D341Med (cell line): ENCODE measurements around the gene PRR16.

Source experiments
- DNase-seq: peaks from one replicate; pipeline ENCODE4 v3.0.0; 2012; ENCODE audit warnings: low spot score

The PRR16 gene

DNA sequence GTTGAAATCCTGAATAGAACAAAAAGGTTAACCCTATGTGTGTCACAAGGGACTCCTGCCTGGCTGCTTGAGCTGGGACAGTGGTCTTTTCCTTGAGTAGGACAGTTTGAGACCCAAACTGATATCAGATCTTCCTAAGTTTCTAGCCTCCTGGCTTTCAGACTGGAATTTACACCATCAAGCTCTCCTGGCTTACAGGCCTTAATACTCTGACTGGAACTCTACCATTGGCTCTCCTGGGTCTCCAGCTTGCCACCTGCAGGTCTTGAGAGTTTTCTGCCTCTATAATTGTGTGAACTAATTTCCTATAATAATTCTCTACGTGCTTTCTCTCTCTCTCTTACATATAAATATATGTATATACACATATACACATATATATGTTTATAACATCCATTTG is 112.5 kb downstream of the PRR16 start:
- DNase-seq, result no peak

DNA sequence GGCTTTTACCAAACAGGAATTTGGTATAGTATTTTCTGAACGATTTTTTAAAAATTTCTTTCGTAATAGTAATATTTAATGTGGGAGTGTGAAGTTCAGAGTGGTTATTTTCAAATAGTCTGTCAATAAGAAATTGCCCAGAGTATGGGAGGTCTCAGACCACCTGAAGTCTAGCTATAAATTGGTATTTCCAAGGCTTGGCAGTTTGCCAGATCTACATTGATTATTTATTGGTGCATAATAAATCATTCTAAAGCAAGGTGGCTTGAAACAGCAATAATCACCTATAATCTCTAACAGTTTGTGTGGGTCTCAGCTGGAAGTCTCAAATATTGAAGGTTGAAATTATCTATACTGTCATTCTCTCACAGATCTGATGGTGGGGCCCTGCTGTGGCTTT is 118.5 kb downstream of the PRR16 start:
- no peak for DNase-seq

DNA sequence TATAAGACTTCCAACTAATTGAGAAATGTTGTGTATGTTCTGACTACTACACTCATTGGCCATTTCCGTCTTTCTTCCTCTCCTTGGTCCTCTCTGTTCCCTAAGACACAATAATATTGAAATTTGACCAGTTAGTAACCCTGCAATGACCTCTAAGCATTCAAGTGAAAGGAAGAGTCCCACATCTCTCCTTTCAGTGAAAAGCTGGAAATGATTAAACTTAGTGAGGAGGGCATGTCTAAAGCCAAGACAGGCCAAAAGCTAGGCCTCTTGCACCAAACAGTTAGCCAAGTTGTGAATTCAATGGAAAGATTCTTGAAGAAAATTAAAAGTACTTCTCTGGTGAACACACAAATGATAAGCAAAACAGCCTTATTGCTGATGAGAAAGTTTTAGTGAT is 122.5 kb downstream of the PRR16 start:
- DNase-seq, result no peak

DNA sequence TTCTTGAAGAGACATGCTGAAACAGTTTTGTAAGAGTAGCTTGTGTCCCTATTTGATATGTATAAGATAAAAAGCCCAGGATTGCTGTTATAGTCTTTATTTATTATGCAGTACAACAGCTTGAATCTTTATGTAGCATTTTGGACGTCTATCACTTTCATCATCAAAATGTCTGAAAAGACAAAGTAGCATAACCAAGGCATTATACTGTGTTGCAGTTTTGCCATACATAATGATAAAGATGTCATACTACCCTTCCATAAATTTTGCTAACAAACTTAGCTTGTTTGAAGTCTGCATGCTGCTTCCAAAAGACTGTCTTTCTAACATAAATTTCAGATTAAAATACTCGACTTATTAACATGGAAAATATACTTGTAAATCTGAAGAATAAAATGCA is 127.8 kb downstream of the PRR16 start:
- DNase-seq, result no peak

DNA sequence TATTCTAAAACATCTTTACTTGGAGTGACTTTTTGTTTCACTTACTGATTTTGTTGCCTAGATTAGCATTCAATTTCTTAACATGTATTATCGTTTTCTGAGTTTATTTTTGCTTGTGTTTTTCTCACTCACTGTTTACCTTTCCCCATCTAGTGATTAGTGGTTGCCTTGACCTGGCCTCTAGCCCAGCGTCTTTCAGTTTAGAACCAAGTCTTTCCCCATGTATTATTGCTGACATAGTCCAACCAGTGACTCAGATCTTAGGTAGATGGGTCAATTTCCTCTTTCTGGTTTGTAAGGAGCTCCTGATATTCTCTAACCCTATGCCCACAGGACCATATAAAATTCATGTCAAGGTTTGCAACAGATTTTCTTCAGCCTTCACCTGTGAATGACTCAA is 135.5 kb downstream of the PRR16 start:
- DNase-seq, result no peak

DNA sequence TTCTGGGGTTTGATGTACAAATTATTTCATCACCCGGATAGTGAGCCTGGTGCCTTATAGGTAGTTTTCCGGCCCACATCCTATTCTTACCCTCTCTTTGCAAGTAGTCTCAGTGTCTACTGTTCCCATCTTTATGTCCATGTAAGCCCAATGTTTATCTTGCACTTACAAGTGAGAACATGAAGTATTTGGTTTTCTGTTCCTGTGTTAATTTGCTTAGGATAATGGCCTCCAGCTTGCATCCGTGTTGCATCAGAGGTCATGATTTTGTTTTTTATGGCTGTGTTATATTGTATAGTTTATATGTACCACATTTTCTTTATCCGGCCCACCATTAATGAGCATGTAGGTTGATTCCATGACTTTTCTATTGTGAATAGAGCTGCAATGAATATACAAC is 136.5 kb downstream of the PRR16 start:
- no peak for DNase-seq

DNA sequence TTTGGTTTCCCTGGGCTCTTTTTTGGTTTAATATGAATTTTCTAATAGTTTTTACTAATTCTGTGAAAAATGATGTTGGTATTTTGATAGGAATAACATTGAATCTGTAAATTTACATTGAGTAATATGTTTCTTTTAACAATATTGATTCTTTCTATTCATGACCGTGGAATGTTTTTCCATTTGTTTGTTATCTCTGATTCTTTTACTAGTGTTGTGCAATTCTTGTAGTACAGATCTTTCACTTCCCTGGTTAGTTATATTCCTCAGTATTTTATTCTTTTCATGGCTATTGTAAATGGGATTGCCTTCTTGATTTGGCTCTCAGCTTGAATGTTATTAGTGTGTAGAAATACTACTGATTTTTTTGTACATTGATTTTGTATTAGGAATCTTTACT is 137.9 kb downstream of the PRR16 start:
- DNase-seq, result no peak

DNA sequence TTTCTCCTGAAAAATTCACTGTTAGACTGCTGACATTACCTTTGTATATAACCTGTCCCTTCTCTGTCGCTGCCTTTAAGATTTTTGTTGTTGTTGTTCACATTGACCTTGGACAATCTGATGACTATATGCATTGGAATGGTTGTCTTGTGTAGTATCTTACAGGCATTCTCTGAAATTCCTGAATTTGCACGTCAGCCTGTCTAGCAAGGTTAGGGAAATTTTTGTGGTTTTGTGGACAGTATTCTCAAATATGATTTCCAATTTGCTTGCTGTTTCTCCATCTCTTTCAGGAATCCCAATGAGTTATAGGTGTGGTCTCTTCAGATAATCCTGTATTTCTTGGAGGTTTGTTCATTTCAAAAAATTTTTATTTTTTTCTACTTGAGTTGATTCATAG is 140.8 kb downstream of the PRR16 start:
- no peak for DNase-seq

DNA sequence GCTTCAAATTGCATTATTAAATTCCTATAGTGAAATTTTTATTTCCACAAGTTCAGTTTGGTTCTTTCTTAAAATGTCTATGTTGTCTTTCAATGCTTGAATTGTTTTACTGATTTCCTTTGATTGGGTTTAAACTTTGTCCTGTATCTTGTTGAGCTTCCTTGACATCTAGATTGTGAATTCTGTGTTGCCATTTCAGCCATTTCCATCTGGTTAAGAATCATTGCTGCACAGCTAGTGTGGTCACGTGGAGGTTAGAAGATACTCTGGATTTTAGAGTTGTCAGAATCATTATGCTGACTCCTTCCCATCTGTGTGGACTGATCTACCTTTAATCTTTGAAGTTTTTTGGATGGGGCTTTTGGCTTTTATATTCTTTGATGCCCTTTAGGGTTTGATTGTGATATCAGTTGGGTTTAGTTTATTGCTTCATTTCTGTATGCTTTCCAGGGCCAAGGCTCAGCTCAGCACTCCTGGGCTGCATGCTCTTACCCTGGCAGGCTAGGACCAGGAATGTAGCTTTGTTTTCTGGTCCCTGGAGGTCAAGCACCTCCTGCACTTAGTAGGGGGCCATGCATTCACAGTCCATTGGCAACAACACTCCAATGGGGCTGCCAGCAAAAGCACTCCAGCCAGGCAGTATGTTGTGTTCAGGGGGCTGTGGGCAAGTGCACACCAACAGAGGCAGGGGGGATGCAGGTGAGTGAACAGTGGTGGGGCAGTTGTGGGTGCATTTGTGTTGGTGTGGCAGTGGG is 141.4 kb downstream of the PRR16 start:
- no peak for DNase-seq

DNA sequence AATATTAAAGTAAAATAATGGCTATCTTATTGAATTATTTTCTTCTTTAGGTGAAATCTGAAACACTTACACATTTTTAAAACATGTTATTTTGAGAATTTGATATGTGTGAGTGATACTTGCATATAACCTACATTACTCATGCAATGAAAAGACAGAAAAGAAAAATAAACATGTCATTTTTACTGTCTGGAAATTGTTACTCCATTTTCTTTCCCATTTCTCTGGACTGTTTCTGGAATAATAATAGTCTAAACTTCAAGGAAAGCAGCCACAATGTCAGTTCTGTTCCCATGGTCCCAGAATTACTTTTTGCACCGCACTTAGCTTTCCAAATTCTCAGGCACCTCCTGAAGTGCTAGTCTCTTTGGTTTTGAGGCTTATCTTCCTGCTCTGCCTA is 145.5 kb downstream of the PRR16 start:
- DNase-seq, result no peak

DNA sequence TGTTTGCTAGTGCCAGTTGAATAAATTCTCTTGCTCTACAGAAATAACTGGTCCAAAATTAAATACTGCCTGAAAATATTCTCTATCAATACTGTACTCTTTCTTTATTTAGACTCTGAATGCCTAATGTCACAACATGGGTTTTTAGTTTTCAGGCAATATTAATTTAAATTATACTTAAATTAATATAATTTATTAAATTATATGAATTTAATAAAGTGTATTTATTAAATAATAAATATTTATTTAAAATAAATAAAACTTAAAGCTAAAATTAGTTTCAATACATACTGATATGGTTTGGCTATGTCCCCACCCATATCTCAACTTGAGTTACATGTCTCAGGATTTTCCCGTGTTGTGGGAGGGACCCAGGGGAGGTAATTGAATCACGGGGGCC is 146.0 kb downstream of the PRR16 start:
- no peak for DNase-seq

DNA sequence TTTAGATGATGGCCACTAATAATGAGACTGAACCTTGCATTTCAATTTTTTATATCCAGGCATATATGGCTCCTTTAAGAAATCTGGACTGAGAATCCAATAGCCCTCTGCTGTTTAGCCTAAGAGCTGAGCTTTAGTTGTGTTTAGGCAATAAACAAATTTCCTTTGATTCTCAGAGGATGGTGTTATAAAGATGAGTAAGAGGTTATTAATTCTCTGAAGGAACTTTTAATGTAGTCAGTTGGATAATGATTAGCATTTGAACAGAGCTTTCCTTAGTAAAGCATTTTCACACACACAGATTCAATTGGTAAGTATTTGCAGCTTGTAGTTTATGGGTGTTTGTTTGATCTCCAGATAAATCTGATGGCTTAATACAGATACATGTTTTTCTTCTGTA is 149.6 kb downstream of the PRR16 start:
- no peak for DNase-seq

DNA sequence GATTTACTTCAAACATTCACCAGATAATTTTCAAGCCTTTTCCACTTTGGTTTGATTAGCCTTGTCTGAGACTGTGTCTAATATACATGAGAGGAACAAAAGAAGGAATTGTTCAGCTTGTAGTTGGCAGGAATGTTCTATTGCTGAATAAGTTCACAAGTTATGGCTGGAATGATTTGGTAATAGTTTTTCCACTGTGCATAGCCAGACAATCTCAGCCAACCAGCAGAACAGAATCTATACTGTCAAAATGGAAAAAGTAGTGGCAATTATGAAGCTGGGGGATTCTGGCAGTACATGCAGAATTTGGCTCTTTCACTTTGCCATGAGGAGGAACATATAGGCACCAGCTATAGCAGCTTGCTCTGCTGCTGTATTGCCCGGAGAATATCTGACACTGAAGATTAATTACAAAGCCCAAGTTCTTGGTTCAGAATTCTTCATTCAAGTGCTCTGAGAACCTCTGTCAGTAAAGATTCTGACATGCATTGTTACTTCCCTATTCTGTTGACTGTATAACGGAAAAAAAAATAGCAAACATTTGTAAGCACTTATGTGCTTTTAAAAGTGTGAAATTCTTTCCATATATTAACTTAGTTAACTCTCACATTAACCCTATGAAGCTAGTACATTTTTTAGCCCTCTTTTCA is 150.6 kb downstream of the PRR16 start:
- no peak for DNase-seq

DNA sequence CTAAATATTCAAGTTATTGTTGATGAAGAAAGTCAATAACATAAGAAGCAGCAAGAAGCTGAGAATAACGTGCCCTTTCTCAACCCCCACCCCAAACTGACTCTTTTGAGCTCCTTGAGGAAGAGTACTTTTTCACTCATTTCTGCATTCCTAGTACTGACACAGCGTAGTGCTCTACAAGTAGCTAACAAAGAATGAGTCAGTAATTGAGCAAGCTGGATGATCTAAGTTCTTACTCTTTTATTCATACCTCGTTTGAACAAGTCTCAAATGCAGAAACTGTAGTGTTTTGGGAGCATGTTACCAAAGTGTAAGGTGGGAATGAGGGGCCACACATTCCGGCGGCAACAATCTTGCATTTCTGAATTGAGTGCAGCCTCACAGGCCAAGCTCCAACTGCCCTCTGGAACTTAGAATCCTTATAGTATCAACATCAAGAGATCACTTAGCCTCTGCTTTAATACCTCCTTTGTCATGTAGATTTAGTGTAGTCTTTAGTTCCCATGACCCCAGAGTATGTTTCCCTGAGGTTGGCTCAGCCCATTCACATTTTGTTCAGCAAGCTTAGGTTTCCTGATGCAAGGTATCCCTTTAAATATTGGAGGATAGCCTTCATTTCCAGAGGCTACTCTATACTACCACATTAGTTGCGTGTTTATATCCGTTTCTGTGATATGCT is 152.0 kb downstream of the PRR16 start:
- DNase-seq, result no peak

DNA sequence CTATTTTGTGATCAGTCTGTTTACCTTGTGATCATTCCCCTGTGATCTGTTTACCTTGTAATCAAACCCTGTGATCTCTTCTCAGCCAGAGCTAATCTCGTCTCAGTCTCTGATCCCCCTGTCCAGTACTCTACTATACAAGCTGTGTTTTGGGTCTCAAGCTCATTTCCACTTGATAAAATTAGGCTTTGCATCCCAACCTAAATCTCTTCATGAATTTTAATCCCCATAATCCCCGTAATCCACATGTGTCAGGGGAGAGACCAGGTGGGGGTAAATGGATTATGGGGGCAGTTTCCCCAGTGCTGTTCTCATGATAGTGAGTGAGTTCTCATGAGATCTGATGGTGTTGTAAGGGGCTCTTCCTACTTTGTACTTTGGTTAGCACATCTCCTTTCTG is 157.2 kb downstream of the PRR16 start:
- peak; percentile 46 for DNase-seq

DNA sequence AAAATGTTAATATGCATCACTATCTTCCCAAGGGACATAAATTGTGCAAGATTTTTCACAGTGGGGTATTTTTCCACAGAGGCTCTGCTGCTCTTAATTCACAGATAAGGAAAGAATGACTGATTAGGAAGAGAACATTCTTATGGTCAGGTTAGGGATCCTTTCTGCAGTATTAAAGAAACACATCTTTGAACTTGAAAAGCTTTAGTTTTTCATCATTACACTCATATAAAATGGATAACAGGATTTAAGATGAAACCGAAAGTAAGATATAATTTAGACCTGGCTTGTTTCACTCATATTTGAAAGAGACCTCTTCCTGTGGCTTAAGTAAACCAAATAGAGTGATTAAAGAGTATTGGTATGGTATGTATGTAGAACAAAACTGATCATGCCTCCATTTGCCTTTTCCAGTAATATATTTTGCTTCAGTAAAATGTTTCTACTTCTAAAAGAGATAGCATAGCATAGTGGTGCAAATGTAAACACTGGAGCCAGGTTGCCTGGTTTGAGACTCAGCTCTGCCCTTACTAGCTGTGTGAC is 160.0 kb downstream of the PRR16 start:
- DNase-seq, result no peak

DNA sequence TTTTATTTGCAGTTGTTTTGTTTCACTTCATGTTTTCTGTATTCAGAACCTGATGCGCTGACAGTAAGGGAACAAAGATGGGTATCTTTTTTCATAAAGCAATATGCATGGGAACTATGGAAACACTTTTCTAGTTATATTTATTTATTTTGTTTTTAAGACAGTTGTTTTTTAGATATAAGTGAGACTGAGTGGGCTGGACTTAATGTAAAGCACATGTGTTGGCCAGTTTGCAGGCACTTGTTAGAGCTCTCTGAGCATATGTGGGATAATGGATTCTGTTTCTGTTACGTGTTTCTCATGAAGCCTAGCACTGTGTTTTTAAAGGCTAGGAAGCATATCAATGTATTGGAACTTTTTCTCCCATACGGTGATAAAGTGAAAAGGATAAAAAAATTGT is 164.1 kb downstream of the PRR16 start:
- no peak for DNase-seq

DNA sequence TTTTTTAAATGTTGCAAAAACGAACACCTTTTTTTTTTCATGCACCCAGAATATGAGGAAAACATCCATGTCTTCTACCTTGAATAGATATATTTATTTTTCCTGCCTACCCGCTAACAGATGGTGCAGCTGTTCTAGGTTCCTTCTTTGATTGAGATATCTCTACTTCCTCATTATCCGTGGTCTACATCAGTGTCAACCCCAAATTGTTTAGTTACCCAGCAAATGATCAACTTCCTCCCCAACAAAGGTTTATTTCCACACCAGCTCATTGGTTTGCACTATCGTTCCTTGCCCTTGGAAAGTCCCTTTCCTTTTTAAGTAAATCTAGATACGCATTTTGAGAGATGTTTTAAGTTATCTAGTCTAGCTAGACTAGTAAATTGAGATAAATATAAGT is 166.4 kb downstream of the PRR16 start:
- DNase-seq, result no peak

DNA sequence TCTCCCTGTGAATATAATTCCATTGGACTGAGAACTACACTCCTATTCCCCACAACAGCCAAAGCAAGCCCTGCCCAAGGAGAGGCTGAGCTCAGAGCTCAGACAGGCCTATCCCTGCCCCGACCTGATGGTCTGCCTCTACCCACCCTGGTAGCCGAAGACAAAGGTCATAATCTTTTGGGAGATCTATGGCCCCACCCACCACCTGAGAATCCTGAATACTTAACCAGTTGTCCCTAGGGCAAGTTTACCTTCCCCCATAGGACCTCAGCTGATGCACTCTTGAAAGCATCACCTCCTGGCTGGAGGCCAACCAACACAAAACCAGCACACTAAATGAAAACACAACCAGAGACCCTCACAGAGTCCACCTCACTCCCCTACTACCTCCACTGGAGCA is 167.5 kb downstream of the PRR16 start:
- no peak for DNase-seq

DNA sequence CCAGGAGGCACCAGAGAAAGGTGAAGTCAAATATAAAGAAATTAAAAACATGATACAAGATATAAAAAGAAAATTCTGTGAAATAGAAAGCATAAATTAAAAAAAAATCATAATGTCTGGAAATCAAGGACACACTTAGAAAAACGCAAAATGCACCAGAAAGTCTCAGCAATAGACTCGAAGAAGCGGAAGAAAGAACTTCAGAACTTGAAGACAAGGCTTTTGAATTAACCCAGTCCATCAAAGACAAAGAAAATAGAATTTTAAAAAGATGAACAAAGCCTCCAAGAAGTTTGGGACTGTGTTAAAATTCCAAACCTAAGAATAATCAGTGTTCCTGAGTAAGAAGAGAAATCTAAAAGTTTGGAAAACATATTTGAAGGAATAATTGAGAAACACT is 168.3 kb downstream of the PRR16 start:
- no peak for DNase-seq

DNA sequence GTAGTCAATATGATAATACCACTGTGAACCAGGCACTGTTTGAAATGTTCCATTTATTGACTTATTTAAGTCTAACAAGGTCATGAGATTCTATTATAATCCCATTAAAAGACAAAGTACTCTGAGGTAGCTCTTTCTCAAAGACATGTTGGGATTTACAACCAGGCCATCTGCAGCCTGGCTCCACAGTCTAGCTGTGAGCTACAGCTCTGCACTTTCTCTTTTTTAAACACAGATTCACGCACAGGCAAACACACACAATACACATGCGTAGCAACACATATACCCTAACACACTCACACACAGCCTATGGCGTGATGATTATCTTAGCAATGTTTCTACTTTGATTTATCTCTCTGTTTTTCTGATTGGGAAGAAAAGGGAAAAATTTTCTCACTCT is 174.3 kb downstream of the PRR16 start:
- peak; percentile 15 for DNase-seq

DNA sequence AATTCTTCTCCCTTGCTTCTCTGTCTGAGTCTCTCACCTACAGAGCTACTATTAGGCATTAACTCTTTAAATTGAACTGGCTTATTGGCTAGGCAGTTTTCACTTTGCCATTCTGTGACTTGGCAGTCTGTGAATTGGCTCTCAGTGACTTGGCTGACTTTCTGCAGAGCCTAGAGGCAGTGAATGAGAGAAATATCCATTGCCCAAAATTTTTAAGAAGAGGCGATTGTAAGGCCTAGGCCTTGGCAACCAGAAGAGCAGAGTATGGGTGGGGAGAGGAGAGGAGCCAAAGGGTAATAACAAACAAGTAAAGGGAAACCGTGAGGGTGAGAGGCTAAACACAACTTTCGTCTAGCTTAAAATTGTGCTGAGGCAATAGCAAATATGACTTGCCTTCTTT is 176.7 kb downstream of the PRR16 start:
- no peak for DNase-seq

DNA sequence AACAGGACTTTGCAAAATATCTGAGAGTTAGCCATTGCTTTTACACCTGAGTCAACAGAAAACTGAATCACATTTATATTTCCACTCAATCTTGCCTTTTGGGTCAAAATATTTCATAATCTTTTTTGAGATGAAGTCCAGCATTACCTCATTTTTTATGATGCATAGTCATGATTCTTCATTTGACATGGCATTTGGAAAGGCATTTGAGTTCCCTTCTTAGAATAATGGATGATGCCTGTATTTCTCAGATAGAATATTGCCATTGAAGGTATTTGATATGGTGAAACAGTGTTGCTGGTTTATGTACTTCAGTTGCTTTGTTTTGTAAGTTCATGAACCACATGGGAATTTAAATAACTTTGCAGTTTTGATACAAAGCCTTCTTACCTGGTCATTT is 180.4 kb downstream of the PRR16 start:
- DNase-seq, result no peak
